Endothelial cell of umbilical vein (primary cell): ENCODE measurements around the gene TFAP2B. TPM values are rescaled to one million over a fixed set of nuclear protein-coding genes. Genes with fewer than 3 reads are reported as not detected.

Experiments
- BruUV-seq: library from RNA; stranded (reverse); fragments of 400-500 nt; replicated peaks from 2 replicates; lab custom pipeline; 2021; lab: Mats Ljungman, UMichigan
- CTCF ChIA-PET: fragments of 300-600, 350-600 bp; sonication (Branson Sonifier 250); formaldehyde crosslinking; loops from one replicate; lab custom pipeline; 2021; ENCODE audit warnings: antibody characterized with exemption, inconsistent platforms; lab: Charles Lee
- POLR2A ChIA-PET: fragments of 300-600, 350-600 bp; sonication (Branson Sonifier 250); formaldehyde crosslinking; loops from one replicate; lab custom pipeline; 2021; ENCODE audit warnings: antibody characterized with exemption, inconsistent platforms; lab: Charles Lee
- DNase-seq: peaks from one replicate; pipeline ENCODE4 v3.0.0-alpha.2; 2011; ENCODE audit warnings: low read depth, low spot score
- FAIRE-seq: peaks from 2 replicates; lab custom pipeline; 2011; peaks lifted over from hg19 to GRCh38; lab: Jason Lieb, UNC
- H2AFZ ChIP-seq: 2 replicates; pipeline ENCODE4 v1.6.0; 2012; ENCODE audit warnings: low read depth, low read length, control low read depth, inconsistent platforms
- H3K27ac ChIP-seq: 2 replicates; pipeline ENCODE4 v1.5.1; 2011; ENCODE audit warnings: low read depth, mild to moderate bottlenecking, control low read depth, low read length, moderate library complexity; ENCODE audit not compliant: insufficient read depth
- H3K27me3 ChIP-seq, 2 experiments: 2 replicates each; pipeline versions ENCODE4 v1.6.0 to v1.6.1; 2011; ENCODE audit warnings: low read length in 2 of 2, mixed read lengths in 1 of 2; ENCODE audit not compliant: control insufficient read depth in 2 of 2, insufficient read depth in 2 of 2
- H3K36me3 ChIP-seq, 2 experiments: 2 replicates in 1 of 2; 3 replicates in 1 of 2; pipeline ENCODE4 v1.5.1; 2011; ENCODE audit warnings: low read length in 2 of 2, mild to moderate bottlenecking in 1 of 2, moderate library complexity in 1 of 2; ENCODE audit not compliant: control insufficient read depth in 2 of 2, insufficient read depth in 2 of 2; ENCODE audit errors: extremely low read depth in 1 of 2
- H3K4me1 ChIP-seq: 3 replicates; pipeline ENCODE4 v1.5.1; 2011; ENCODE audit warnings: mild to moderate bottlenecking, low read length; ENCODE audit not compliant: control insufficient read depth, insufficient read depth; ENCODE audit errors: extremely low read depth
- H3K4me2 ChIP-seq: 2 replicates; pipeline ENCODE4 v1.6.1; 2011; ENCODE audit warnings: low read length, control low read depth, mixed read lengths; ENCODE audit not compliant: insufficient read depth
- H3K4me3 ChIP-seq, 3 experiments: fragments of 200-600 bp in 1 of 3; sonication (generic), shearing (Covaris generic) in 1 of 3; replicated peaks in 1 of 3; 2 replicates each; pipeline ENCODE4 v1.5.1; 2011 to 2016; ENCODE audit warnings: control low read depth in 3 of 3, low read length in 3 of 3, mild to moderate bottlenecking in 2 of 3, inconsistent platforms in 1 of 3, low read depth in 1 of 3, moderate library complexity in 1 of 3; ENCODE audit not compliant: insufficient read depth in 1 of 3
- H3K79me2 ChIP-seq: 2 replicates; pipeline ENCODE4 v1.6.0; 2012; ENCODE audit warnings: low read length, inconsistent platforms; ENCODE audit not compliant: control insufficient read depth, insufficient read depth
- H3K9ac ChIP-seq: replicated peaks from 2 replicates; pipeline ENCODE3; 2011; ENCODE audit warnings: low read length, control low read depth; ENCODE audit not compliant: insufficient read depth; ENCODE audit errors: extremely low read depth
- H3K9me1 ChIP-seq: replicated peaks from 3 replicates; pipeline ENCODE4 v1.6.0; 2011; ENCODE audit warnings: mild to moderate bottlenecking, low read length; ENCODE audit not compliant: control insufficient read depth, insufficient read depth; ENCODE audit errors: extremely low read depth
- H3K9me3 ChIP-seq: replicated peaks from 2 replicates; pipeline ENCODE4 v1.5.1; 2012; ENCODE audit warnings: low read length, inconsistent platforms; ENCODE audit not compliant: control insufficient read depth, insufficient read depth
- H4K20me1 ChIP-seq: replicated peaks from 2 replicates; pipeline ENCODE3; 2011; ENCODE audit warnings: mild to moderate bottlenecking, low read length; ENCODE audit not compliant: control insufficient read depth, insufficient read depth; ENCODE audit errors: extremely low read depth
- CTCF ChIP-seq, 2 donors: IDR thresholded peaks; 1 replicate in 1 of 2; 2 replicates in 1 of 2; pipeline ENCODE4 v1.5.1; 2011; ENCODE audit warnings: low read length in 2 of 2, mild to moderate bottlenecking in 2 of 2, moderate library complexity in 2 of 2, control low read depth in 1 of 2, inconsistent platforms in 1 of 2, low read depth in 1 of 2; ENCODE audit not compliant: insufficient read depth in 1 of 2; ENCODE audit errors: extremely low read depth in 1 of 2
- EZH2 ChIP-seq: IDR thresholded peaks from 2 replicates; pipeline ENCODE4 v1.6.1; 2012; ENCODE audit warnings: borderline replicate concordance, low read depth, mild to moderate bottlenecking, moderate library complexity, low read length, inconsistent platforms; ENCODE audit not compliant: severe bottlenecking
- FOS ChIP-seq: IDR thresholded peaks from 2 replicates; pipeline ENCODE4 v1.6.1; 2011; ENCODE audit warnings: mild to moderate bottlenecking, low read length, moderate library complexity, borderline replicate concordance; ENCODE audit not compliant: insufficient read depth
- GATA2 ChIP-seq: IDR thresholded peaks from 2 replicates; pipeline ENCODE4 v1.7.0; 2011; ENCODE audit warnings: low read depth, mild to moderate bottlenecking, moderate library complexity, mixed read lengths, low read length; ENCODE audit not compliant: insufficient read length, insufficient read depth
- JUN ChIP-seq: IDR thresholded peaks from 2 replicates; pipeline ENCODE4 v1.6.1; 2011; ENCODE audit warnings: borderline replicate concordance, low read depth; ENCODE audit not compliant: insufficient read length, insufficient read depth
- MAX ChIP-seq: IDR thresholded peaks from 2 replicates; pipeline ENCODE4 v1.6.1; 2011; ENCODE audit not compliant: insufficient read depth, insufficient read length
- MYC ChIP-seq: IDR thresholded peaks from one replicate; pipeline ENCODE4 v1.6.1; 2011; ENCODE audit warnings: mild to moderate bottlenecking, low read depth, low read length
- POLR2A ChIP-seq: IDR thresholded peaks from 2 replicates; pipeline ENCODE4 v1.6.1; 2012; ENCODE audit warnings: low read depth, mild to moderate bottlenecking, control low read depth, low read length
- POLR2AphosphoS5 ChIP-seq: IDR thresholded peaks from 2 replicates; pipeline ENCODE4 v1.6.1; 2012; ENCODE audit warnings: low read depth, mild to moderate bottlenecking, control low read depth, low read length, moderate library complexity; ENCODE audit not compliant: insufficient read depth
- dilution Hi-C: fragments of 300-500 bp; cut with MboI; formaldehyde crosslinking; loops from one replicate; pipeline ENCODE4 v1.15.0; 2019; ENCODE audit warnings: low sequenced_read_pairs; ENCODE audit not compliant: extremely low pct_ligation_motif_present
- intact Hi-C: fragments of 100-400 bp; cut with micrococcal nuclease; formaldehyde crosslinking; loops from one replicate; pipeline ENCODE4 v1.10.0; 2022
- polyA plus RNA-seq, 4 experiments: library from polyadenylated mRNA; depleted of rRNA in 3 of 4; stranded (reverse) in 3 of 4; unstranded in 1 of 4; fragments of >200 nt; gene quantifications; 2 replicates each; pipeline versions ENCODE4 v1.2.1 to v1.2.3, GENCODE V29; 2011 to 2012; ENCODE audit warnings: missing spikeins in 1 of 4
- total RNA-seq: library from RNA; stranded (reverse); gene quantifications from 2 replicates; pipeline ENCODE4 v1.2.3, GENCODE V29; 2021

TFAP2B gene
- total and polyA plus RNA-seq, 2 donors (not counting 3 experiments of a cell fraction or from before 2014, with no cell fraction given) = not detected

- POLR2A ChIA-PET = no interaction called here
- dilution Hi-C loops (no loop called here), intact Hi-C loops (no loop called here)
- no TSS peak for BruUV-seq
- DNase-seq (no peak), FAIRE-seq (no peak)
- TF ChIP-seq CTCF (IDR thresholded peaks at IDR 0.05; ENCODE audit: extremely low read depth in 1 of 2, insufficient read depth in 1 of 2, low read depth in 1 of 2, low read length in 2 of 2) = no peak
- no peak for TF ChIP-seq FOS
- TF ChIP-seq EZH2 = no peak
- no peak for TF ChIP-seq GATA2
- no peak for TF ChIP-seq POLR2A
- TF ChIP-seq POLR2AphosphoS5 = no peak
- TF ChIP-seq MYC = no peak
- TF ChIP-seq JUN = no peak
- no peak for TF ChIP-seq MAX
- Histone ChIP-seq H3K27ac (no peak overlapping the region), H3K4me2 (no peak overlapping the region), H2AFZ (no peak overlapping the region), H3K36me3 (no peaks in the 10 kb centered on the region), H4K20me1 (no peaks in the 10 kb centered on the region), H3K4me3 (no peak overlapping the region), H3K9me1 (no peaks in the 10 kb centered on the region), H3K4me1 (no peaks in the 10 kb centered on the region), H3K27me3 (peaks cover 57 to 88% of the 10 kb centered on the region in 2 experiments), H3K9me3 (no peaks in the 10 kb centered on the region), H3K79me2 (no peaks in the 10 kb centered on the region), H3K9ac (no peak overlapping the region)
- CTCF ChIA-PET = no interaction called here
These were observed 28.1 kb downstream of the TFAP2B start for GRCh38 chr6:50846852-50847155.
